ENCODE measurements around the gene MBOAT2.

Gene MBOAT2

DNA sequence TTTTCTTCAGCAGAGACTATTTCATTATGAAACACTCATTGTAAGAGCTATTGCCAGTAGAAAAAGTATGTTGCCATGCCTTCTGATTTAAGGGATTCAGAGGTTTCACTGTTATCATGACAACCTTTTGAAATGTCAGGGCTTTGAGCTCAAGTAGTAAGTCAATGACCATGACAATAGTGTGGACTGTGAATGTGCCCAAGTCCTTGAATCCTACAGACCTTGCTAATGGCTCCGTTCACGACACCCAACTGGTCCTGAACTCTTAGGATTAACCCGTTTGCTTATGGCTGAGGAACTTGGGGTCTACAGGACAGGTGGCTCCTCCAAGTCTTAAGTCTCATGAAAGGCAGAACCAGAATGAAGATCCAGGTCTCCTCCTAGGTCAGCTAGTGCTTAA, 148.5 kb downstream of the MBOAT2 start:
- Histone ChIP-seq H3K4me1 (no peaks in the 10 kb centered on the region; the same call in 1 of the 2 replicates), H3K36me3 (no peaks in the 10 kb centered on the region), H3K27me3 (no peaks in the 10 kb centered on the region), H3K9me3 (no peaks in the 10 kb centered on the region), H3K4me3 (ENCODE audit: low read depth, low read length) (no peak overlapping the region)
- TF ChIP-seq, protein P1, sequence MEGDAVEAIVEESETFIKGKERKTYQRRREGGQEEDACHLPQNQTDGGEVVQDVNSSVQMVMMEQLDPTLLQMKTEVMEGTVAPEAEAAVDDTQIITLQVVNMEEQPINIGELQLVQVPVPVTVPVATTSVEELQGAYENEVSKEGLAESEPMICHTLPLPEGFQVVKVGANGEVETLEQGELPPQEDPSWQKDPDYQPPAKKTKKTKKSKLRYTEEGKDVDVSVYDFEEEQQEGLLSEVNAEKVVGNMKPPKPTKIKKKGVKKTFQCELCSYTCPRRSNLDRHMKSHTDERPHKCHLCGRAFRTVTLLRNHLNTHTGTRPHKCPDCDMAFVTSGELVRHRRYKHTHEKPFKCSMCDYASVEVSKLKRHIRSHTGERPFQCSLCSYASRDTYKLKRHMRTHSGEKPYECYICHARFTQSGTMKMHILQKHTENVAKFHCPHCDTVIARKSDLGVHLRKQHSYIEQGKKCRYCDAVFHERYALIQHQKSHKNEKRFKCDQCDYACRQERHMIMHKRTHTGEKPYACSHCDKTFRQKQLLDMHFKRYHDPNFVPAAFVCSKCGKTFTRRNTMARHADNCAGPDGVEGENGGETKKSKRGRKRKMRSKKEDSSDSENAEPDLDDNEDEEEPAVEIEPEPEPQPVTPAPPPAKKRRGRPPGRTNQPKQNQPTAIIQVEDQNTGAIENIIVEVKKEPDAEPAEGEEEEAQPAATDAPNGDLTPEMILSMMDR (IDR thresholded peaks at IDR 0.05; ENCODE audit: low read depth, low read length), result no peak
- DNase-seq, result no peak

DNA sequence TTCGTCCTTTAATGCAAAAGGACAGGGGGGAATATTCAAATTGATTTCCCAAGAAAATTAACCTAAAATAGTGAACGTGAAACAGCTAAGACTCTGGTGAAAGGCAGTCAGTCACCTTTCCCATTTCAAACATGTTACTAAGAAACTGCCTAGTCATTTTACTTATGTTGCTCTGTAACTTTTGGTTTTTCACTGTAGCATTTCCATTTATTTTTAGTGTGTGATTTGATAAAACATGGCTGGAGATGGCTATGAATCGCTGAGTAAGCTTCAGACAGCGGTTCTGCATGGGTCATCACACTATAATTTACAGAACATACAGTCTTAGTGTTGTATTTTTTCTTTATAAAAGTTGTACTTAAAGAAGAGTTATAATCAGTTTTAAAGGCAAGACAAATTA, 150.1 kb downstream of the MBOAT2 start:
- H3K27me3 ChIP-seq, result no peaks in the 10 kb centered on the region
- DNase-seq, result no peak
- TF ChIP-seq, protein P1 (IDR thresholded peaks at IDR 0.05; ENCODE audit: low read depth, low read length), result no peak
- H3K4me1 ChIP-seq, result no peaks in the 10 kb centered on the region; the same call in 1 of the 2 replicates
- no peaks in the 10 kb centered on the region for H3K9me3 ChIP-seq
- no peak overlapping the region for H3K4me3 ChIP-seq (ENCODE audit: low read depth, low read length)
- H3K36me3 ChIP-seq, result no peaks in the 10 kb centered on the region

DNA sequence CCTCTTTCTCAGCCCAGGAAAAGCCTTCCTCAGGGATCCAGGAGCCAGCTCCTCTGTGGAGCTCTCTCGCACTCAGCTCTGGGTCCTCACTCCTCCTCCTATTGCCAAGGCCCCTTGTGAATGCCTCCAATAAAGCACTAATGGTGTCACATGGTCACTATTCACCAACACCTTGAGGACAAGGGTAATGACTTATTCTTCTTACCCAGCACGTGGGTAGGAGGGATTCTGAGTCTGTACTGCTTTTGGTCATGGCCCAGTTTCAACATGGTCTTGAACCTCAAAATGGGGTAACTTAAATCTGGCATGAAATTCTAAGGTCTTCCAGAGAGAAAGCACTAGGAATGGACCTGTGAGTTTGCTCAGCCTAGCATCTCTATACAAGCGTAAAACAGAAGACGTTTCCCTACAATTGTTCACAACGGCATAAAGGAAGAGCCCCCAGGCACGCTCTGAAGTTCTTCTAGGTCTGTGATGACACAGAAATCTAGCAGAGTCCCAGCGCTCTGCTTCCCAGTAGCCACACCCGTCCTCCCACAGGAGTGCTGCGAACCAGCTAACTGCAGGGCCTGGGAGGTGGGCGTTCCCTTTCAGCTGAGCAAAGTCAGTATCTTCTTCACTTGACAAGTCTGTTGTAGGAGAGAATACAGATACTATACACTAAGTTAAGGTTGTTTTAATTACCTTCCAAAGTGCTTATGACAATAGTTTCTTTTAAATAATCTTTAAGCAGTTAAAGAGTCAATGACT, 151.5 kb downstream of the MBOAT2 start:
- peak; percentile 44 for DNase-seq
- H3K4me1 ChIP-seq, result no peaks in the 10 kb centered on the region; the same call in 1 of the 2 replicates
- no peaks in the 10 kb centered on the region for H3K27me3 ChIP-seq
- H3K9me3 ChIP-seq, result no peaks in the 10 kb centered on the region
- TF ChIP-seq, protein P1 (IDR thresholded peaks at IDR 0.05; ENCODE audit: low read depth, low read length), result no peak
- H3K36me3 ChIP-seq, result no peaks in the 10 kb centered on the region
- H3K4me3 ChIP-seq (ENCODE audit: low read depth, low read length), result no peak overlapping the region

DNA sequence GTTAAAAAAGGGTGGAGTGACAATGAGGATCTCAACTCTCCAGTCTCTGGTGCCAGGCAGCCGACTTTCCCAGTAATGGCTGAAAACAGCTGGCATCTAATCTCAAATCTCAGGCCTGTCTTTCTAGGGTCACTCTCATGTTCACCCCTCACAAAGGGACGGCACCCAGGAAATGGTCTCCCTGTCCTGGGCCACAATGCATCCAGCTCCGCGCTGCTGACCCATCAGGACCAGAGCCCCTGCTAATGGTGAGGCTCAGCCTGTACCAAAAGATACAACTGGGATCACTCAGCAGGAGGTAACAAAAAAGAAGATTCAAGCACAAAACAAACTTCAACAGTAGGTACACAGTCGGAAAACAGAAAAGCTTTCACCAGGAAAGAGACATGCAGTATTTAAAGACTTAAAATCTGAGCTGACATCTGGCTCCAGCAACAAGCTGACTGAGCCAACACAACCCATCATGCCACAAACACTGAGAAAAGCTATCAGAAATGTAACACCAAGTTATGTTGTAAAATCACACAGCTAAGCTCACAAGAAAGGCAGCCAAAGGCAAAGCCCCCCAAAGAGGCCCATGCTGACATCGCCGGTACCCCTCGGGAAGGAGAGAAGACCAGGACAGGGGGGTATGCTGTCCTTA, 152.5 kb downstream of the MBOAT2 start:
- DNase-seq, result no peak
- Histone ChIP-seq H3K27me3 (no peaks in the 10 kb centered on the region), H3K4me1 (no peaks in the 10 kb centered on the region; the same call in 1 of the 2 replicates), H3K36me3 (no peaks in the 10 kb centered on the region), H3K4me3 (ENCODE audit: low read depth, low read length) (no peak overlapping the region), H3K9me3 (no peaks in the 10 kb centered on the region)
- TF ChIP-seq, protein P1 (IDR thresholded peaks at IDR 0.05; ENCODE audit: low read depth, low read length), result no peak

DNA sequence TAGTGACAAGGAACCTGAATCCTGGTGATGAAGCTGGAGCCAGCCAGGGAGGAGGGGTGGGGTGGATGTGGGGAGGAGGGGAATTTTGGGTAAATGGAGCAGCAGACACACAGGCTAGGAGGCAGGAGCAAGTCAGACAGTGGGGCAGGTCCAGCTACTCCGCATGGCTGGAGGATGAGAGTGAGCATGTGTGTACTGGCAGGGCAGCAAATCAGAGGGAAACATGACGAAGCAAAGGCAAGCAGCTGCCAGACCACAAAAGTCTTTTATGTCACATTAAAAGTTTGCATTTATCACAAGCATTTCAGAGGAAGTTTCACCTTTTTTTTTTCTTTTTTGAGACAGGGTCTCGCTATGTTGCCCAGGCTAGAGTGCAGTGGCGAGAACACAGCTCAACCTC, 154.2 kb downstream of the MBOAT2 start:
- no peak overlapping the region for H3K4me3 ChIP-seq (ENCODE audit: low read depth, low read length)
- H3K27me3 ChIP-seq, result no peaks in the 10 kb centered on the region
- TF ChIP-seq, protein P1 (IDR thresholded peaks at IDR 0.05; ENCODE audit: low read depth, low read length), result no peak
- H3K36me3 ChIP-seq, result no peaks in the 10 kb centered on the region
- DNase-seq, result no peak
- H3K9me3 ChIP-seq, result no peaks in the 10 kb centered on the region
- H3K4me1 ChIP-seq, result no peaks in the 10 kb centered on the region; the same call in 1 of the 2 replicates
